Fibroblast of mammary gland (primary cell): Measurements from ENCODE around the gene ANKRD16.
"Not testable (repeated sequence)": the region's sequence is repeated elsewhere in the genome, so short reads cannot be mapped to it uniquely, and the experiment has no call there.

ENCODE experiments used
- DNase-seq: peaks from one replicate; pipeline ENCODE4 v3.0.0-alpha.2; 2010; ENCODE audit warnings: low read depth
- H3K4me3 ChIP-seq: 2 replicates; pipeline ENCODE4 v1.5.1; 2011; ENCODE audit warnings: low read depth, mild to moderate bottlenecking, low read length, moderate library complexity; ENCODE audit not compliant: control insufficient read depth
- CTCF ChIP-seq: conservative IDR thresholded peaks from 2 replicates; pipeline ENCODE4 v1.5.1; 2011; ENCODE audit warnings: low read depth, low read length, inconsistent platforms; ENCODE audit not compliant: control insufficient read depth, insufficient read depth

ANKRD16 gene

GRCh38 chr10:5869156-5869555 lies 20.5 kb downstream of the ANKRD16 start:
- TF ChIP-seq CTCF: no peak
- DNase-seq: no peak

GRCh38 chr10:5868383-5868782 lies 21.3 kb downstream of the ANKRD16 start:
- not testable (repeated sequence) for H3K4me3 ChIP-seq, DNase-seq

More at GRCh38 chr10:5869156-5869555, 20.5 kb downstream of the ANKRD16 start:
- no peak overlapping the region for H3K4me3 ChIP-seq

GRCh38 chr10:5867091-5867615 lies 22.5 kb downstream of the ANKRD16 start:
- not testable (repeated sequence) for H3K4me3 ChIP-seq, DNase-seq

GRCh38 chr10:5866451-5867081 lies 23.1 kb downstream of the ANKRD16 start:
- H3K4me3 ChIP-seq, DNase-seq: not testable (repeated sequence)

- not testable (repeated sequence) for DNase-seq, H3K4me3 ChIP-seq
Measured at GRCh38 chr10:5862981-5863685, 26.6 kb downstream of the ANKRD16 start.

GRCh38 chr10:5862360-5862961 lies 27.2 kb downstream of the ANKRD16 start:
- DNase-seq: peak; percentile 14
- H3K4me3 ChIP-seq: no peak overlapping the region
- no peak for TF ChIP-seq CTCF

GRCh38 chr10:5860066-5860465 lies 29.6 kb downstream of the ANKRD16 start:
- no peak for DNase-seq
- H3K4me3 ChIP-seq: no peak overlapping the region
- TF ChIP-seq CTCF: no peak

GRCh38 chr10:5858811-5859210 lies 30.9 kb downstream of the ANKRD16 start:
- H3K4me3 ChIP-seq: no peak overlapping the region
- TF ChIP-seq CTCF: no peak
- no peak for DNase-seq

- TF ChIP-seq CTCF: no peak
- H3K4me3 ChIP-seq: no peak overlapping the region
- no peak for DNase-seq
Measured at GRCh38 chr10:5856701-5857004, 33.0 kb downstream of the ANKRD16 start.
